Smooth muscle cell (in vitro differentiated cells): ENCODE data around the gene DPCD. TPM values are rescaled to one million over a fixed set of nuclear protein-coding genes. Genes with fewer than 3 reads are reported as not detected.
A peak's percentile ranks its signal among the peaks of the same experiment; 100 is the strongest.

Experiments
- DNase-seq: peaks from one replicate; lab custom pipeline; 2025; ENCODE audit not compliant: unreplicated experiment; lab: John Stamatoyannopoulos, UW
- H2AFZ ChIP-seq: fragments of 200-600 bp; sonication (generic); 2 replicates; pipeline ENCODE4 v1.6.0; 2016; ENCODE audit warnings: antibody characterized with exemption, low read depth, mild to moderate bottlenecking
- H3F3A ChIP-seq: fragments of 200-600 bp; sonication (generic); 2 replicates; pipeline ENCODE4 v1.6.0; 2017; ENCODE audit warnings: antibody characterized with exemption, low read depth
- H3K27ac ChIP-seq: fragments of 200-600 bp; sonication (generic); 2 replicates; pipeline ENCODE4 v1.5.1; 2016; ENCODE audit warnings: low read depth, mild to moderate bottlenecking
- H3K27me3 ChIP-seq: fragments of 200-600 bp; sonication (generic); 2 replicates; pipeline ENCODE4 v1.6.1; 2016; ENCODE audit warnings: low read depth, mild to moderate bottlenecking
- H3K36me3 ChIP-seq: fragments of 200-600 bp; sonication (generic); 2 replicates; pipeline ENCODE4 v1.5.1; 2016; ENCODE audit warnings: low read depth
- H3K4me1 ChIP-seq: fragments of 200-600 bp; sonication (generic); 2 replicates; pipeline ENCODE4 v1.5.1; 2016; ENCODE audit warnings: low read depth
- H3K4me2 ChIP-seq: fragments of 200-600 bp; sonication (generic); 2 replicates; pipeline ENCODE4 v1.6.0; 2016; ENCODE audit warnings: mild to moderate bottlenecking
- H3K4me3 ChIP-seq: fragments of 200-600 bp; sonication (generic); 2 replicates; pipeline ENCODE4 v1.5.1; 2016; ENCODE audit warnings: mild to moderate bottlenecking
- H3K79me2 ChIP-seq: fragments of 200-600 bp; sonication (generic); 2 replicates; pipeline ENCODE4 v1.6.0; 2016; ENCODE audit warnings: low read depth, mild to moderate bottlenecking
- H3K9ac ChIP-seq: fragments of 200-600 bp; sonication (generic); 2 replicates; pipeline ENCODE4 v1.6.0; 2016; ENCODE audit warnings: low read depth
- H3K9me3 ChIP-seq: fragments of 200-600 bp; sonication (generic); replicated peaks from 2 replicates; pipeline ENCODE4 v1.5.1; 2016; ENCODE audit warnings: low read depth
- H4K20me1 ChIP-seq: fragments of 200-600 bp; sonication (generic); 2 replicates; pipeline ENCODE4 v1.6.0; 2016; ENCODE audit warnings: low read depth
- CTCF ChIP-seq: fragments of 200-600 bp; sonication (generic); IDR thresholded peaks from 2 replicates; pipeline ENCODE4 v1.5.1; 2017; ENCODE audit warnings: borderline replicate concordance, mild to moderate bottlenecking, antibody characterized with exemption; ENCODE audit not compliant: insufficient read depth, poor library complexity, severe bottlenecking
- WGBS: methylation state at CpG from one replicate; pipeline ENCODE4 v1.1.7; 2016; ENCODE audit warnings: low lambda C conversion rate; 5-methylcytosine and 5-hydroxymethylcytosine counted together
- polyA plus RNA-seq: library from polyadenylated mRNA; unstranded; fragments of >200 nt; fragmentation: Nextera tagmentation; extraction: Ambion mirVana; gene quantifications from 2 replicates; pipeline ENCODE4 v1.2.1, GENCODE V29; 2016
- total RNA-seq: library from RNA; depleted of rRNA; stranded (reverse); fragments of >200 nt; gene quantifications from 2 replicates; pipeline ENCODE4 v1.2.3, GENCODE V29; 2014

Gene DPCD
- 94.4 and 150 TPM in 2 replicates for total RNA-seq
- polyA plus RNA-seq = 106 and 116 TPM in 2 replicates

- peak within 1 kb of the TSS; percentile 91 for H3K4me3 ChIP-seq
- H3K27ac ChIP-seq = peak within 1 kb of the TSS; percentile 62
- peak within 1 kb of the TSS; percentile 92 for H2AFZ ChIP-seq
- H3K9me3 ChIP-seq = no peaks in the 10 kb centered on the region
- peaks cover 4% of the 10 kb centered on the region for H3K79me2 ChIP-seq
- H4K20me1 ChIP-seq = no peaks in the 10 kb centered on the region
- DNase-seq = peak; percentile 76
- no peaks in the 10 kb centered on the region for H3F3A ChIP-seq
- no peaks in the 10 kb centered on the region for H3K27me3 ChIP-seq
- 1% methylated on average over 50 of the region's 50 CpGs for WGBS
- peak within 1 kb of the TSS; percentile 75 for H3K9ac ChIP-seq
- peaks cover 12% of the 10 kb centered on the region for H3K4me1 ChIP-seq
- no peaks in the 10 kb centered on the region for H3K36me3 ChIP-seq
- H3K4me2 ChIP-seq = peak within 1 kb of the TSS; percentile 97
- no peak for TF ChIP-seq CTCF
These were observed at the start of gene DPCD, which contains the start of gene POLL for GRCh38 chr10:101587725-101588653. DPCD (plus strand) TSS chr10:101588321; CDS start chr10:101588337, 16 bp downstream. POLL (minus strand) TSS chr10:101588257; CDS start chr10:101587360, 897 bp downstream.

- Histone ChIP-seq H3K9me3 (no peaks in the 10 kb centered on the region), H3K79me2 (no peaks in the 10 kb centered on the region), H3F3A (no peaks in the 10 kb centered on the region), H4K20me1 (no peaks in the 10 kb centered on the region), H3K27ac (no peak overlapping the region), H2AFZ (no peak overlapping the region), H3K4me3 (no peak overlapping the region), H3K4me1 (no peaks in the 10 kb centered on the region), H3K27me3 (no peaks in the 10 kb centered on the region), H3K36me3 (peaks cover 6% of the 10 kb centered on the region), H3K4me2 (no peak overlapping the region), H3K9ac (no peak overlapping the region)
- no peak for TF ChIP-seq CTCF
- DNase-seq = no peak
- 94% methylated on average over 2 of the region's 2 CpGs for WGBS
These were observed 49.7 kb upstream of the DPCD start for GRCh38 chr10:101538446-101538845.

- H3K27ac ChIP-seq = no peak overlapping the region
- no peaks in the 10 kb centered on the region for H3K9me3 ChIP-seq
- H2AFZ ChIP-seq = no peak overlapping the region
- no peaks in the 10 kb centered on the region for H3K4me1 ChIP-seq
- no peak overlapping the region for H3K9ac ChIP-seq
- DNase-seq = no peak
- no peaks in the 10 kb centered on the region for H3F3A ChIP-seq
- no peak overlapping the region for H3K4me3 ChIP-seq
- H3K79me2 ChIP-seq = no peaks in the 10 kb centered on the region
- H4K20me1 ChIP-seq = no peaks in the 10 kb centered on the region
- H3K4me2 ChIP-seq = no peak overlapping the region
- no peaks in the 10 kb centered on the region for H3K27me3 ChIP-seq
- H3K36me3 ChIP-seq = no peaks in the 10 kb centered on the region
- TF ChIP-seq CTCF = no peak
These were observed 42.2 kb upstream of the DPCD start for GRCh38 chr10:101545898-101546297.
